Measurements from ENCODE around the gene GPRC5C.

GPRC5C gene

GRCh38 chr17:74408262-74408661 lies 23.6 kb upstream of the GPRC5C start:
- DNase-seq: no peak

- DNase-seq: no peak
Observed at GRCh38 chr17:74408815-74409214, 23.1 kb upstream of the GPRC5C start.

- no peak for DNase-seq
Observed at GRCh38 chr17:74410001-74410443, 21.9 kb upstream of the GPRC5C start.

- no peak for DNase-seq
Observed at GRCh38 chr17:74412581-74412980, 19.3 kb upstream of the GPRC5C start.

GRCh38 chr17:74413491-74413890 lies 18.4 kb upstream of the GPRC5C start:
- no peak for DNase-seq

- DNase-seq: no peak
Observed at GRCh38 chr17:74414510-74414909, 17.4 kb upstream of the GPRC5C start.

GRCh38 chr17:74415608-74416396 lies 16.1 kb upstream of the GPRC5C start:
- no peak for DNase-seq

- no peak for DNase-seq
Observed at GRCh38 chr17:74417178-74418045, 14.5 kb upstream of the GPRC5C start.

GRCh38 chr17:74419928-74420411 lies 11.9 kb upstream of the GPRC5C start:
- DNase-seq: no peak

- no peak for DNase-seq
Observed at GRCh38 chr17:74424117-74424516, 7.8 kb upstream of the GPRC5C start.

- no peak for DNase-seq
Observed at GRCh38 chr17:74424657-74425056, 7.2 kb upstream of the GPRC5C start.

GRCh38 chr17:74426551-74427047 lies 5.3 kb upstream of the GPRC5C start:
- no peak for DNase-seq

- DNase-seq: no peak
Observed at GRCh38 chr17:74427048-74427762, 4.7 kb upstream of the GPRC5C start.

- DNase-seq: no peak
Observed at GRCh38 chr17:74427763-74428153, 4.1 kb upstream of the GPRC5C start.

GRCh38 chr17:74429604-74430384 lies 2.1 kb upstream of the GPRC5C start:
- no peak for DNase-seq

GRCh38 chr17:74430385-74430705 lies 1.5 kb upstream of the GPRC5C start:
- no peak for DNase-seq

GRCh38 chr17:74430706-74431567 lies 951 bp upstream of the GPRC5C start:
- DNase-seq: peak; percentile 8

- DNase-seq: no peak
Observed at GRCh38 chr17:74432424-74432690, 469 bp downstream of the GPRC5C start.

GRCh38 chr17:74432766-74433391 lies 991 bp downstream of the GPRC5C start:
- DNase-seq: no peak

- no peak for DNase-seq
Observed at GRCh38 chr17:74433421-74434121, 1.7 kb downstream of the GPRC5C start.
